ENCODE results near the gene SAP130. TPM values are rescaled to one million over a fixed set of nuclear protein-coding genes. Genes with fewer than 3 reads are reported as not detected.

SAP130 gene
- total RNA-seq, 1 donor from 2014 or later, result 14.2 TPM

GRCh38 chr2:127993659-127994058 lies 34.2 kb downstream of the SAP130 start:
- Histone ChIP-seq H3K9me3 (replicated peaks) (no peaks in the 10 kb centered on the region), H3K4me3 (no peak overlapping the region), H3K4me1 (peaks cover 8% of the 10 kb centered on the region), H3K27me3 (ENCODE audit: low read depth) (no peaks in the 10 kb centered on the region), H3K27ac (replicated peaks) (no peak overlapping the region), H3K36me3 (peaks cover 72% of the 10 kb centered on the region)
- DNase-seq, result no peak
- intact Hi-C loops (cut with micrococcal nuclease), result no loop called here
- TF ChIP-seq, protein P1, sequence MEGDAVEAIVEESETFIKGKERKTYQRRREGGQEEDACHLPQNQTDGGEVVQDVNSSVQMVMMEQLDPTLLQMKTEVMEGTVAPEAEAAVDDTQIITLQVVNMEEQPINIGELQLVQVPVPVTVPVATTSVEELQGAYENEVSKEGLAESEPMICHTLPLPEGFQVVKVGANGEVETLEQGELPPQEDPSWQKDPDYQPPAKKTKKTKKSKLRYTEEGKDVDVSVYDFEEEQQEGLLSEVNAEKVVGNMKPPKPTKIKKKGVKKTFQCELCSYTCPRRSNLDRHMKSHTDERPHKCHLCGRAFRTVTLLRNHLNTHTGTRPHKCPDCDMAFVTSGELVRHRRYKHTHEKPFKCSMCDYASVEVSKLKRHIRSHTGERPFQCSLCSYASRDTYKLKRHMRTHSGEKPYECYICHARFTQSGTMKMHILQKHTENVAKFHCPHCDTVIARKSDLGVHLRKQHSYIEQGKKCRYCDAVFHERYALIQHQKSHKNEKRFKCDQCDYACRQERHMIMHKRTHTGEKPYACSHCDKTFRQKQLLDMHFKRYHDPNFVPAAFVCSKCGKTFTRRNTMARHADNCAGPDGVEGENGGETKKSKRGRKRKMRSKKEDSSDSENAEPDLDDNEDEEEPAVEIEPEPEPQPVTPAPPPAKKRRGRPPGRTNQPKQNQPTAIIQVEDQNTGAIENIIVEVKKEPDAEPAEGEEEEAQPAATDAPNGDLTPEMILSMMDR (IDR thresholded peaks at IDR 0.05; ENCODE audit: borderline replicate concordance), result no peak

- Histone ChIP-seq H3K27me3 (ENCODE audit: low read depth) (no peaks in the 10 kb centered on the region), H3K4me3 (no peak overlapping the region), H3K36me3 (peaks cover 72% of the 10 kb centered on the region), H3K4me1 (peaks cover 23% of the 10 kb centered on the region), H3K9me3 (replicated peaks) (no peaks in the 10 kb centered on the region), H3K27ac (replicated peaks) (no peak overlapping the region)
- intact Hi-C loops (cut with micrococcal nuclease), result no loop called here
- TF ChIP-seq, protein P1 (IDR thresholded peaks at IDR 0.05; ENCODE audit: borderline replicate concordance), result no peak
- no peak for DNase-seq
Measured at GRCh38 chr2:127991742-127992141, 36.1 kb downstream of the SAP130 start.

DNA sequence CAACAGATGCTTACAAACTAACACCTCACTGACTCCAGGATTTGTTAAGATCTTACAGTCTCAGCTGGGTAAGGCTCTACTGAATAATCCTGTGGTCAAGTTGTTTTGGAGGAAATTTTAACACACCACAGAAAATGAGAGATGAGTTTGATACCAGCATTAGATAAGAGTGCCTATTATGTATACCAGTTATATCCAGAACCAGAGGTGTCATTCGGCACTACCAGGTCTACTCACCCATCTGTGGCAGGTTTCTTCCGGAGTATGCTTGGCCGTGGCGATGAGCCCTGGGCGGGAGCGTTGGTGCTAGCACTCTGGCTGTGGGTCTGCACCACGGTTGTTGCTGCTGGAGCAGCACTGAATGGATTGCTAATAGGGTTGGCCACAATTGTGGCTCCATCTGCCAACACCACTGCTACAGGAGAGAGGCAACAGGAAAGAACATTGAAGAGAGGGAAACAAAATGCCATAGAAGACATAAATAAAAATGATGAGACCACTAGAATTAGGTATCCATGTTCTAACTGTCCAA lies 41.2 kb downstream of the SAP130 start:
- intact Hi-C loops (cut with micrococcal nuclease), result no loop called here
- H3K36me3 ChIP-seq, result peaks cover 87% of the 10 kb centered on the region
- no peak overlapping the region for H3K4me3 ChIP-seq
- peak overlapping the region; percentile 68 for H3K27ac ChIP-seq (replicated peaks)
- TF ChIP-seq, protein P1 (IDR thresholded peaks at IDR 0.05; ENCODE audit: borderline replicate concordance), result no peak
- H3K9me3 ChIP-seq (replicated peaks), result no peaks in the 10 kb centered on the region
- DNase-seq, result no peak
- H3K4me1 ChIP-seq, result peaks cover 42% of the 10 kb centered on the region
- H3K27me3 ChIP-seq (ENCODE audit: low read depth), result no peaks in the 10 kb centered on the region

GRCh38 chr2:127985735-127986134 lies 42.1 kb downstream of the SAP130 start:
- Histone ChIP-seq H3K36me3 (peaks cover 85% of the 10 kb centered on the region), H3K27me3 (ENCODE audit: low read depth) (no peaks in the 10 kb centered on the region)
- intact Hi-C loops (cut with micrococcal nuclease), result no loop called here

DNA sequence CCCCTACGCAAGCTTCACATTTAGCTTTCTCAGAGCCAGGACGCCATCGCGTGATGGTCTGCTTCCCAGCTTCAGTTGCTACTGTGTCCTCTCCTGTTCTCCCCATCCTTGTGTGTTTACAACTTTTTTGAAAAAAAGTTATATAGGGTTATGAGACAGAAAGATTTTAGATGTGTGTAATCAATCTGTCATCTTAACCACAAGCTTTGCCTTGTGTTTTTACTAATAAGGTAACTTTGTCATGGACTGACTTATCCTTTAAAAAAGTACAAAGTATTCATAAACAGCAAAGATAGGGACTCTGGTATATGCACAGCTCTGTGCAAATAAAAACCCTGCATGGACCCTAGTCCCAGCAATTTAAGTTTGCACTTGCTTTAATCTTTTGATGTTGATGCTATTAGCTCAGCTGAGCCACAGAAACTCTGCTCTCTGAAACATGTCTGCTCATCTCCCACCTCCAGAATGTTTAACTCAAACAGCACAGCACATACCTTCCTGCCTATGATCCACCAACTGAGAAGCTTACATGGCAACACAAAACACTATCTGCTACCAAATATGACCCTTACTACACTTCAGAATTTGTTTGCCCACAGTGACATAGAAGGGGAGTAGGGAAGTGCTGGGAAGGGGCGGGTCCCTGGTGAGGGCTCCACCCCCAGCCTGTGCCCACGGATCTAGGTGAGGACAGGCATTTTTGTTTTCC lies 42.7 kb downstream of the SAP130 start:
- Histone ChIP-seq H3K36me3 (peaks cover 80% of the 10 kb centered on the region), H3K9me3 (replicated peaks) (no peaks in the 10 kb centered on the region), H3K27me3 (ENCODE audit: low read depth) (no peaks in the 10 kb centered on the region), H3K4me1 (peaks cover 42% of the 10 kb centered on the region), H3K27ac (replicated peaks) (peak overlapping the region; percentile 68), H3K4me3 (peak overlapping the region; percentile 14)
- no peak for DNase-seq
- TF ChIP-seq, protein P1 (IDR thresholded peaks at IDR 0.05; ENCODE audit: borderline replicate concordance), result no peak
- intact Hi-C loops (cut with micrococcal nuclease), result no loop called here

More at GRCh38 chr2:127985735-127986134, 42.1 kb downstream of the SAP130 start:
- Histone ChIP-seq H3K27ac (replicated peaks) (peak overlapping the region; percentile 68), H3K4me3 (peak overlapping the region; percentile 14), H3K4me1 (peaks cover 42% of the 10 kb centered on the region), H3K9me3 (replicated peaks) (no peaks in the 10 kb centered on the region)
- peak; percentile 40 for DNase-seq
- TF ChIP-seq, protein P1 (IDR thresholded peaks at IDR 0.05; ENCODE audit: borderline replicate concordance), result no peak
